Stimulated activated CD4-positive, alpha-beta T cell treated with anti-CD3 and anti-CD28 coated beads, Interleukin-4, amount 100 ng/mL, for 48 hours (primary cell): ENCODE measurements around the gene U2SURP.

ENCODE experiments used
- DNase-seq, 2 donors: peaks; one replicate each; pipeline ENCODE4 v3.0.0-alpha.2; 2020; ENCODE audit warnings: low read depth in 2 of 2

The U2SURP gene

DNA sequence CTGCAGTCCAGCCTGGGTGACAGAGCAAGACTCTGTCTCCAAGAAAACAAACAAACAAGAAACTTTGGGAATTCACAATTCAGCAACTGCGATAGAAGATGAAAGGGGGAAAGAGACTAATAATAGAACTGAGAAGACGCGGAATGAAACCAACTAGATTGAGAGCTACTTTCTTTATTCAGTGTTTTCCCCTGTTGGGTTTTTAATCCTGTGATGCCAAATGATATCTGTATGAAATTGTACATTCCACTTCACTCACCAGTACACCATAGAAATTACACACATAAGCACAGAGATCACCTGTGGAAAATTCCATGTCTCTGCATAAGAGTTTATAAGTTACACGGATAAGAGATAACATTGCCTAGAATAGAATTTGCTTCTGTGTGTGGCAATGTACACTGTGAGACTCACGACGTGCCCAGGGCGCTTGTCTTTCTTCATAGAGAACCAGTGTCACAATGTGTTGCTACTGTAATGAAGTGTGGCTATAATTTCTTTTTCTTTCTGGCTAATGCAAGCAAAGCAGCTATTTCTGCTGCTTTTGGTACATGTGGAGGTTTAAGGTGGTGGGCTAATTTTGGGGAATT is 100.5 kb downstream of the U2SURP start:
- DNase-seq, result no peak

DNA sequence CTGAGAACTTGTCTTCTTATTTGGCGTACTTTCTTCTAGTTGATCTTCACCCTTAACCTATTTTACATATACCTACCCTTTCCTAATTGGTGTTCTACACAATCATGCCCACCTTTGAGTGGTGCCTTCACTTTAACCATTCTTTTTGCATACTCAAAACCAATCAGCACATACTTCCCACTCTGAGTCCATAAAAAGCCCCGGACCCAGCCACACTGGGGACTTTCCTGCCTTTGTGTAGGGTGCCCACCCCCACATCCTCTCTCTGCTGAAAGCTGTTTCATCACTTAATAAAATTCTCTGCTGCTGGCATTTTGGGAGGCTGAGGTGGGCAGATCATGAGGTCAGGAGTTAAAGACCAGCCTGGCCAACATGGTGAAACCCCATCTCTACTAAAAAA is 102.3 kb downstream of the U2SURP start:
- no peak for DNase-seq

DNA sequence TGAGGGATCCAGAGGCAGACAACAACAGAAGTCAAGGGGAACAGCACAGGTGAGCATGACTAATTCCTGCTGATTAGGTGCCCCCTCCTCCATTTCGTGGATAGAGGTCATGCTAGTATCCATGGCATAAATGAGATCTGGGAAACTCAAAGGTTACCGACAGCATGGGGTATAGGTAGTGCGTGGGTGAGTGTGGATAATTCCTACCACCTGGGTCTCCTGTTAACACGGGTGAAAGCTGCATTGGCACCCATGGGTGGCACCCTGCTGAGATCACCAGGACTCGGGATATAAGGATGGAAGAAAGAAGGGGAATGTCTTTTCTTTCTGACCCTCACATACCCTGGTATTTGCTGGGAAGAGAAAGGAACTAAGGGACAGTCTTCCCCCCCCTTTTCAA is 103.8 kb downstream of the U2SURP start:
- DNase-seq, result no peak

DNA sequence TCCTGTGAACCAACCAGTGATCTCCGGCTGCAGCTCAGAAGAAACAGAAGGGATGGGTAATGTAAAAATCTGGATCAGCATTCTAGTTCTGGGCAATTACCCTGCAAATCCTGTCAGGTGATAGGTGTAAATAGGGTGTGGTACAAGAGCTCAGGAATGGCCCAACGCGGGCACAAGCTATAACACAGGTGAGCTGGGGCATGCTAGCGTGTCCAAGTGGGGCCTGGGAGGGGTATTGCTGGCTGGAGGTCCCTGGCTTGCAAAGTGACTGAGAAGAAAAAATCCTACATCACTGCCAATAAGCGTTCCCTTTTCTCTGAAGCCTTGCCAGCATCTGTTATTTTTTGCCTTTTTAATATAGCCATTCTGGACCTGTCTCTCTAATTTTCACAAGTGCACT is 108.5 kb downstream of the U2SURP start:
- DNase-seq, result no peak
